GM23248 (cell line): ENCODE data around the gene MTCL1.

Source experiments
- EZH2 ChIP-seq: fragments of 200-600 bp; sonication (generic); IDR thresholded peaks from 2 replicates; pipeline ENCODE4 v1.6.1; 2018; ENCODE audit warnings: antibody characterized with exemption, mild to moderate bottlenecking; ENCODE audit not compliant: insufficient read depth, poor library complexity, severe bottlenecking
- EZH2phosphoT487 ChIP-seq: fragments of 200-600 bp; sonication (generic); IDR thresholded peaks from 2 replicates; pipeline ENCODE4 v1.6.1; 2018; ENCODE audit warnings: antibody characterized with exemption, moderate library complexity, mild to moderate bottlenecking, low read depth; ENCODE audit not compliant: insufficient read depth

GRCh38 chr18:8661754-8662559 lies 43.4 kb upstream of the MTCL1 start:
- no peak for TF ChIP-seq EZH2
- TF ChIP-seq EZH2phosphoT487, result no peak
